AG04450 (cell line): ENCODE measurements around the gene SERINC2. TPM values are rescaled to one million over a fixed set of nuclear protein-coding genes. Genes with fewer than 3 reads are reported as not detected.

Experiments
- CTCF ChIA-PET: fragments of 300-600, 350-600 bp; formaldehyde crosslinking; extraction: SDS; loops from one replicate; lab custom pipeline; 2022; ENCODE audit warnings: antibody characterized with exemption, inconsistent platforms; lab: Charles Lee
- POLR2A ChIA-PET: fragments of 350-600 bp; formaldehyde crosslinking; extraction: SDS; loops from one replicate; lab custom pipeline; 2021; ENCODE audit warnings: antibody characterized with exemption, inconsistent platforms; lab: Yijun Ruan, JAX
- DNase-seq: peaks from one replicate; pipeline ENCODE4 v3.0.0-alpha.2; 2011; ENCODE audit warnings: low read depth, low spot score
- H3K27ac ChIP-seq: one replicate; pipeline ENCODE4 v1.5.1; 2012; ENCODE audit warnings: low read depth, low read length, control low read depth
- H3K27me3 ChIP-seq: one replicate; pipeline ENCODE4 v1.6.0; 2012; ENCODE audit warnings: low read length; ENCODE audit not compliant: control insufficient read depth, insufficient read depth
- H3K4me3 ChIP-seq: 2 replicates; pipeline ENCODE4 v1.5.1; 2011; ENCODE audit warnings: mild to moderate bottlenecking, low read depth, low read length, control low read depth
- H3K9me3 ChIP-seq: 2 replicates; pipeline ENCODE4 v1.5.1; 2012; ENCODE audit warnings: low read length; ENCODE audit not compliant: control insufficient read depth, insufficient read depth
- polyA plus RNA-seq: library from polyadenylated mRNA; depleted of rRNA; stranded (reverse); fragments of >200 nt; gene quantifications from 2 replicates; pipeline ENCODE4 v1.2.3, GENCODE V29; 2011
- TF ChIP-seq, protein P1 (sequence below): IDR thresholded peaks from 2 replicates; pipeline ENCODE4 v1.5.1; 2011; ENCODE audit warnings: low read depth, low read length, control low read depth, inconsistent platforms

The SERINC2 gene
- polyA plus RNA-seq, 1 experiment = 46.0 TPM

DNA sequence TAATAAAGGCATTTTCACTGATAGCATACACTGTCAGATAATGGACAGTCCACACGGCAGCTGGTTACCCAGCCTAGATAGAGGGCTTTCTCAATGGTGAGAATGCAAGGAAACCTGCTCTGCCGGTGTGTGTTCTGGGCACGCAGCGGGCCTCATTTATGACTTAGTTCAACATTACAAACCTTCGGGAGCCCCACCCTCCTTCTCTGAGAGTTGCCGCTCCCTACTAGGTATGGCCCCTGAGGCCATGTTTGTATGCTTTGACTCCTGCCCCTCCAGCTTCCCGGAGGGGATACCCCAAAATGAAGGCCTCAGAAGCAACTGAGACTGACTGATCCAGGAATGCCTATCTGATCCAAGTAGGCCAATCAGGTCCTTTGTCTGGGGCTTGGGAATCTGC, 22.9 kb upstream of the SERINC2 start:
- DNase-seq = no peak
- ChIA-PET POLR2A (no interaction called here), CTCF (interaction anchor here (1.6 to 13.4 kb wide), 3 partner anchors 32 to 159 kb away, joined by 7 to 238 read pairs (median 7); no protein-coding TSS in a partner anchor)
- H3K27me3 ChIP-seq = no peaks in the 10 kb centered on the region
- H3K4me3 ChIP-seq = no peak overlapping the region
- H3K27ac ChIP-seq = no peak overlapping the region
- TF ChIP-seq, protein P1, sequence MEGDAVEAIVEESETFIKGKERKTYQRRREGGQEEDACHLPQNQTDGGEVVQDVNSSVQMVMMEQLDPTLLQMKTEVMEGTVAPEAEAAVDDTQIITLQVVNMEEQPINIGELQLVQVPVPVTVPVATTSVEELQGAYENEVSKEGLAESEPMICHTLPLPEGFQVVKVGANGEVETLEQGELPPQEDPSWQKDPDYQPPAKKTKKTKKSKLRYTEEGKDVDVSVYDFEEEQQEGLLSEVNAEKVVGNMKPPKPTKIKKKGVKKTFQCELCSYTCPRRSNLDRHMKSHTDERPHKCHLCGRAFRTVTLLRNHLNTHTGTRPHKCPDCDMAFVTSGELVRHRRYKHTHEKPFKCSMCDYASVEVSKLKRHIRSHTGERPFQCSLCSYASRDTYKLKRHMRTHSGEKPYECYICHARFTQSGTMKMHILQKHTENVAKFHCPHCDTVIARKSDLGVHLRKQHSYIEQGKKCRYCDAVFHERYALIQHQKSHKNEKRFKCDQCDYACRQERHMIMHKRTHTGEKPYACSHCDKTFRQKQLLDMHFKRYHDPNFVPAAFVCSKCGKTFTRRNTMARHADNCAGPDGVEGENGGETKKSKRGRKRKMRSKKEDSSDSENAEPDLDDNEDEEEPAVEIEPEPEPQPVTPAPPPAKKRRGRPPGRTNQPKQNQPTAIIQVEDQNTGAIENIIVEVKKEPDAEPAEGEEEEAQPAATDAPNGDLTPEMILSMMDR = no peak
- no peaks in the 10 kb centered on the region for H3K9me3 ChIP-seq

GRCh38 chr1:31393463-31393862, 19.6 kb upstream of the SERINC2 start:
- Histone ChIP-seq H3K9me3 (no peaks in the 10 kb centered on the region), H3K27ac (no peak overlapping the region), H3K27me3 (no peaks in the 10 kb centered on the region), H3K4me3 (no peak overlapping the region)
- TF ChIP-seq, protein P1 = no peak
- POLR2A ChIA-PET = interaction anchor here (0.6 kb wide), 1 partner anchor 372 kb away, joined by 3 read pairs; no protein-coding TSS in a partner anchor
- no peak for DNase-seq
- CTCF ChIA-PET = interaction anchor here (1.0 to 13.4 kb wide), 7 partner anchors 9 to 155 kb away, joined by 3 to 238 read pairs (median 11); no protein-coding TSS in a partner anchor

DNA sequence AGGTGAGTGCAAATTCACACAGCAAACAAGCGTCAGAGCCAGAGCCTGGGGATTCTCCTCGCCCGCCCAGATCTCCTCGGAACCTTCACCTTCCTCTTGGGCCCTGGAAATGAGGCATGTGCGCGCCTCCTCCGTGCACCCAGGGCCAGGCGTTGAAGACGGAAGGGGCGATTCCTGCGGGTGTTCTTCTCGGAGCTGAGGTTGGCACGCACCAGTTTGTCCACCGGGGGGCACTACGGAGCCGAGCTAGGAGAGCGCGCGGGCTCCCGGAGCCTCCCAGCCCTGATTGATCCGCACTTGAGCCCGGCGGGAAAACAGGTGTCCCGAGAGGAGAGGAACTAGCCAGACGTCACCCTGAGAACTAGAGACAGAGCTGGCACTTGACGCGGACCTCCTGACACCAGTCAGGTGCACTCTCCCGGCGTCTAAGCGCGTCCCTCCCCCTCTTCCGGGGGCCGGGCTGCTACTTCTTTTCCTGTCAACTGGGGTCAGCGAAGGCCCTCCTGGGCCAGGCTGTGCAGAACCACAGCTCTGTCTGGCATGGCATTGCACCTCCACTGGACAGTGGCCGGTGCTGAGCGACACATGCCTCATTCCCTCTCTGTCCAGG, 18.3 kb upstream of the SERINC2 start:
- Histone ChIP-seq H3K27ac (no peak overlapping the region), H3K27me3 (no peaks in the 10 kb centered on the region), H3K4me3 (peak overlapping the region; percentile 38), H3K9me3 (no peaks in the 10 kb centered on the region)
- ChIA-PET CTCF (interaction anchor here (0.6 to 13.4 kb wide), 30 partner anchors 9 to 715 kb away, joined by 3 to 238 read pairs (median 4); partner anchors contain the start of gene SERINC2), POLR2A (interaction anchor here (0.5 to 1.2 kb wide), 5 partner anchors 19 to 343 kb away, joined by 3 to 12 read pairs (median 5); partner anchors contain the start of genes SERINC2, SNRNP40 and ZCCHC17)
- TF ChIP-seq, protein P1 = peak; percentile 89
- DNase-seq = peak; percentile 46

DNA sequence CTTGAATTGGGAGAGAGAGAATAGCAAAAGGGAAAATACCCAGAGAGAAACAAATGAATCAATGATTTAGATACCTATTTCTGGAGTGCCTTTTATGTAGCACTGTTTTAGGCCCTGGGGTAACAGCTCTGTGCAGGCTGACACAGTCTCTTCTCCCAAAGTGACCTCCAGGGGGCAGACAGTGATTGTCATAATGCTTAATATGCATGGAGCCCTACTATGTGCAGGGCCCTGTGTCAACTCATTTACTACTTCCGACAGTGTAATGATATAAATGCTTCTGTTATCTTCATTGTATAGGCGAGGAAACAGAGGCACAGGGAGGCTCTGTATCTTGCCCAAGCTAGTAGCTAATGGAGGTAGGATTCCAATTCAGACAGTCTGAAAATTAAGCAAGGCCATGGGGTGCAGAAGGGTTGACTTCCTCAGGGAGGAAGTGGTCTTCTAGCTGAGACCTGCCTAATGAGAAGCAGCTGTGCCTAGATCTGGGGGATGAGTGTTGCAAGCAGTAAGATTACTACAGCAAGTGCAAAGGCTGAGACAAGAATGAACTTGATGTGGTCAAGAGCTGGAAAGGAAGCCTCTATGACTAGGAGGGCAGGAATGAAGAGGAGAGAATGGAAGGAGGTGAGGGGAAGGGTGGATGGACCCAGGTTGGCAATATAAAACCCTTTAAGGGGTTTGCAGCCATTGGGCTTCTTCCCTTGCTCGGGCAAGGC, 16.2 kb upstream of the SERINC2 start:
- Histone ChIP-seq H3K27ac (peak overlapping the region; percentile 86), H3K27me3 (no peaks in the 10 kb centered on the region), H3K9me3 (no peaks in the 10 kb centered on the region), H3K4me3 (no peak overlapping the region)
- ChIA-PET CTCF (interaction anchor here (1.0 to 13.4 kb wide), 7 partner anchors 14 to 194 kb away, joined by 3 to 238 read pairs (median 10); partner anchors contain the start of gene SERINC2), POLR2A (interaction anchor here (1.1 to 1.9 kb wide), 4 partner anchors 13 to 134 kb away, joined by 3 to 8 read pairs (median 3); no protein-coding TSS in a partner anchor)
- TF ChIP-seq, protein P1 = peak; percentile 50
- peak; percentile 81 for DNase-seq
